ENCODE measurements around the gene APP. TPM values are rescaled to one million over a fixed set of nuclear protein-coding genes. Genes with fewer than 3 reads are reported as not detected.

The APP gene
- total and polyA plus RNA-seq, 4 donors: 86.9 to 414 (median 367) TPM

DNA sequence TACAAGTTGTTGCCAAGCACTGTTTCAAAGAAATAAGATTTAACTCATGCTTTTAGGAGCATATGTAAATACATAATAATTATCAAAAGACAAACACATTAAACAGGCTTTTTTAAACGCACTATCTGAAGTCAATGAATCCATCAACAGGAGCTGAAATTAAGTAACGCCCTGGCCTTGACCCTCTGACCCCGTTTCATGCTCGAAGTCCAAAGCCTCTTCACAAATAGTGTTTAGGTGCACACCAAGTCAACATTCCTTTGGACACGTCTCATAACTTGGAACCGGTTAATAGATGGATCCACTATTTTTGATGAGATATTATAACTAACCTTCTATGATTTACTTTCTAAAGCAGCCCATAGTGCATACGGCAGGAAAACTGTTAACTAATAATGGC, 226.5 kb downstream of the APP start:
- Histone ChIP-seq H3K9me3 (ENCODE audit: control insufficient read depth in 4 of 4, insufficient read depth in 3 of 4, low read length in 3 of 4) (peaks cover 0 to 2% (median 0%) of the 10 kb centered on the region in 4 donors), H3K4me3 (no peak overlapping the region), H3K9ac (ENCODE audit: insufficient read depth in 1 of 2, low read length in 2 of 2) (no peak overlapping the region), H3K4me1 (ENCODE audit: control insufficient read depth in 5 of 5, insufficient read depth in 5 of 5, low read length in 5 of 5) (peaks cover 0 to 12% (median 3%) of the 10 kb centered on the region in 5 donors), H3K27ac (ENCODE audit: low read depth in 1 of 2, low read length in 1 of 2) (peak overlapping the region in 1 of 2 donors; percentile 21), H3K27me3 (ENCODE audit: control insufficient read depth in 3 of 3, insufficient read depth in 3 of 3, low read length in 2 of 3) (no peaks in the 10 kb centered on the region), H3K36me3 (ENCODE audit: control insufficient read depth in 4 of 4, insufficient read depth in 4 of 4, low read length in 4 of 4) (peaks cover 0 to 6% (median 2%) of the 10 kb centered on the region in 4 donors)
- 82 to 91% methylated on average over 7 of the region's 7 CpGs for WGBS, 2 donors
- TF ChIP-seq, protein P1, sequence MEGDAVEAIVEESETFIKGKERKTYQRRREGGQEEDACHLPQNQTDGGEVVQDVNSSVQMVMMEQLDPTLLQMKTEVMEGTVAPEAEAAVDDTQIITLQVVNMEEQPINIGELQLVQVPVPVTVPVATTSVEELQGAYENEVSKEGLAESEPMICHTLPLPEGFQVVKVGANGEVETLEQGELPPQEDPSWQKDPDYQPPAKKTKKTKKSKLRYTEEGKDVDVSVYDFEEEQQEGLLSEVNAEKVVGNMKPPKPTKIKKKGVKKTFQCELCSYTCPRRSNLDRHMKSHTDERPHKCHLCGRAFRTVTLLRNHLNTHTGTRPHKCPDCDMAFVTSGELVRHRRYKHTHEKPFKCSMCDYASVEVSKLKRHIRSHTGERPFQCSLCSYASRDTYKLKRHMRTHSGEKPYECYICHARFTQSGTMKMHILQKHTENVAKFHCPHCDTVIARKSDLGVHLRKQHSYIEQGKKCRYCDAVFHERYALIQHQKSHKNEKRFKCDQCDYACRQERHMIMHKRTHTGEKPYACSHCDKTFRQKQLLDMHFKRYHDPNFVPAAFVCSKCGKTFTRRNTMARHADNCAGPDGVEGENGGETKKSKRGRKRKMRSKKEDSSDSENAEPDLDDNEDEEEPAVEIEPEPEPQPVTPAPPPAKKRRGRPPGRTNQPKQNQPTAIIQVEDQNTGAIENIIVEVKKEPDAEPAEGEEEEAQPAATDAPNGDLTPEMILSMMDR (IDR thresholded peaks at IDR 0.05; ENCODE audit: control extremely low read depth, extremely low read depth): no peak
- DNase-seq (no peak), ATAC-seq (ENCODE audit: insufficient read depth, low FRiP score) (no peak)

- Histone ChIP-seq H3K27me3 (ENCODE audit: control insufficient read depth in 3 of 3, insufficient read depth in 3 of 3, low read length in 2 of 3) (no peaks in the 10 kb centered on the region), H3K36me3 (ENCODE audit: control insufficient read depth in 4 of 4, insufficient read depth in 4 of 4, low read length in 4 of 4) (peaks cover 0 to 6% (median 2%) of the 10 kb centered on the region in 4 donors), H3K27ac (ENCODE audit: low read depth in 1 of 2, low read length in 1 of 2) (no peak overlapping the region), H3K9ac (ENCODE audit: insufficient read depth in 1 of 2, low read length in 2 of 2) (no peak overlapping the region), H3K9me3 (ENCODE audit: control insufficient read depth in 4 of 4, insufficient read depth in 3 of 4, low read length in 3 of 4) (peaks cover 0 to 2% (median 0%) of the 10 kb centered on the region in 4 donors), H3K4me3 (no peak overlapping the region), H3K4me1 (ENCODE audit: control insufficient read depth in 5 of 5, insufficient read depth in 5 of 5, low read length in 5 of 5) (peaks cover 0 to 18% (median 3%) of the 10 kb centered on the region in 5 donors)
- no peak for ATAC-seq (ENCODE audit: insufficient read depth, low FRiP score)
- TF ChIP-seq, protein P1 (IDR thresholded peaks at IDR 0.05; ENCODE audit: control extremely low read depth, extremely low read depth): no peak
- WGBS, 2 donors: 90 to 96% methylated on average over 9 of the region's 9 CpGs
- no peak for DNase-seq
Observed at GRCh38 chr21:25942135-25942534, 228.4 kb downstream of the APP start.

- no peak for ATAC-seq (ENCODE audit: insufficient read depth, low FRiP score)
- WGBS, 2 donors: 38 to 67% methylated on average over 1 of the region's 1 CpG
- Histone ChIP-seq H3K9ac (ENCODE audit: insufficient read depth in 1 of 2, low read length in 2 of 2) (no peak overlapping the region), H3K27ac (ENCODE audit: low read depth in 1 of 2, low read length in 1 of 2) (no peak overlapping the region), H3K4me1 (ENCODE audit: control insufficient read depth in 5 of 5, insufficient read depth in 5 of 5, low read length in 5 of 5) (peaks cover 3 to 18% (median 4%) of the 10 kb centered on the region in 5 donors), H3K36me3 (ENCODE audit: control insufficient read depth in 4 of 4, insufficient read depth in 4 of 4, low read length in 4 of 4) (no peaks in the 10 kb centered on the region), H3K4me3 (no peak overlapping the region), H3K9me3 (ENCODE audit: control insufficient read depth in 4 of 4, insufficient read depth in 3 of 4, low read length in 3 of 4) (no peaks in the 10 kb centered on the region), H3K27me3 (ENCODE audit: control insufficient read depth in 3 of 3, insufficient read depth in 3 of 3, low read length in 2 of 3) (no peaks in the 10 kb centered on the region)
- TF ChIP-seq, protein P1 (IDR thresholded peaks at IDR 0.05; ENCODE audit: control extremely low read depth, extremely low read depth): no peak
- peak in 1 of 3 donors; percentile 23 for DNase-seq
Observed at GRCh38 chr21:25939396-25939761, 231.2 kb downstream of the APP start.

Measured in lung (tissue), 12 donors.